HL-60 (cell line): ENCODE results near the gene MVB12A.

Experiments
- DNase-seq, 2 experiments: peaks; one replicate each; pipeline ENCODE4 v3.0.0-alpha.2; 2010 to 2020; ENCODE audit warnings: low read depth in 1 of 2, low spot score in 1 of 2
- H3K27ac ChIP-seq: fragments of 250-450 bp; sonication (Bioruptor Pico); replicated peaks from 2 replicates; pipeline ENCODE4 v1.5.1; 2020; ENCODE audit warnings: mild to moderate bottlenecking, moderate library complexity
- H3K27me3 ChIP-seq: fragments of 250-450 bp; sonication (Bioruptor Pico); 2 replicates; pipeline ENCODE4 v1.5.1; 2021; ENCODE audit warnings: mild to moderate bottlenecking, moderate library complexity; ENCODE audit not compliant: insufficient read depth, poor library complexity, severe bottlenecking
- H3K4me3 ChIP-seq: replicated peaks from 2 replicates; pipeline ENCODE4 v1.5.1; 2011; ENCODE audit warnings: mild to moderate bottlenecking, control low read depth, low read length; ENCODE audit not compliant: insufficient read depth
- CTCF ChIP-seq: IDR thresholded peaks from one replicate; pipeline ENCODE4 v1.5.1; 2011; ENCODE audit warnings: low read length, control low read depth, inconsistent platforms; ENCODE audit not compliant: insufficient read depth
- GABPA ChIP-seq: IDR thresholded peaks from 2 replicates; pipeline ENCODE4 v1.6.1; 2012; ENCODE audit warnings: low read depth
- POLR2AphosphoS5 ChIP-seq: IDR thresholded peaks from 2 replicates; pipeline ENCODE4 v1.6.1; 2012; ENCODE audit warnings: low read depth
- REST ChIP-seq: IDR thresholded peaks from 2 replicates; pipeline ENCODE4 v1.6.1; 2012; ENCODE audit warnings: low read depth; ENCODE audit not compliant: insufficient replicate concordance
- SPI1 ChIP-seq: IDR thresholded peaks from 2 replicates; pipeline ENCODE4 v1.6.1; 2012; ENCODE audit warnings: low read depth, mild to moderate bottlenecking, borderline replicate concordance

The MVB12A gene

GRCh38 chr19:17421942-17422341 lies 2.1 kb downstream of the MVB12A start:
- Histone ChIP-seq H3K27me3 (no peaks in the 10 kb centered on the region), H3K27ac (no peak overlapping the region), H3K4me3 (no peak overlapping the region)
- no peak for DNase-seq
- TF ChIP-seq REST (no peak), GABPA (no peak), SPI1 (no peak), POLR2AphosphoS5 (no peak), CTCF (no peak)

GRCh38 chr19:17423429-17424208 lies 3.8 kb downstream of the MVB12A start:
- Histone ChIP-seq H3K27me3 (no peaks in the 10 kb centered on the region), H3K4me3 (no peak overlapping the region), H3K27ac (no peak overlapping the region)
- no peak for DNase-seq
- no peak for TF ChIP-seq POLR2AphosphoS5
- no peak for TF ChIP-seq REST
- no peak for TF ChIP-seq GABPA

- TF ChIP-seq POLR2AphosphoS5 (no peak), REST (no peak)
- H3K27me3 ChIP-seq = no peaks in the 10 kb centered on the region
- H3K27ac ChIP-seq = no peak overlapping the region
- H3K4me3 ChIP-seq = no peak overlapping the region
- peak in 1 of 2 experiments; percentile 28 for DNase-seq
Measured at GRCh38 chr19:17424743-17425365, 5.0 kb downstream of the MVB12A start.

- no peak overlapping the region for H3K4me3 ChIP-seq
Measured at GRCh38 chr19:17429641-17430113, 9.8 kb downstream of the MVB12A start.

More at GRCh38 chr19:17429641-17430113, 9.8 kb downstream of the MVB12A start:
- no peak for DNase-seq
- H3K27ac ChIP-seq = no peak overlapping the region
- TF ChIP-seq GABPA (no peak), REST (no peak), SPI1 (no peak), POLR2AphosphoS5 (no peak), CTCF (no peak)
- no peaks in the 10 kb centered on the region for H3K27me3 ChIP-seq
